K562 (cell line): Measurements from ENCODE around the gene CEACAM18. TPM values are rescaled to one million over a fixed set of nuclear protein-coding genes. Genes with fewer than 3 reads are reported as not detected.

Experiments
- ADNP ChIP-seq: fragments of 200-800 bp; sonication (Bioruptor generic); IDR thresholded peaks from 2 replicates; pipeline ENCODE4 v1.6.1; 2016; ENCODE audit warnings: missing genetic modification characterization, missing compliant biosample characterization
- AFF4 ChIP-seq: sonication (generic); formaldehyde crosslinking; IDR thresholded peaks from 2 replicates; pipeline ENCODE4 v1.8.0; 2023; ENCODE audit warnings: mild to moderate bottlenecking, missing genetic modification reagents
- ARNT ChIP-seq, 2 experiments: fragments of 450-650 bp; IDR thresholded peaks; 2 replicates each; pipeline ENCODE4 v1.6.1; 2016; ENCODE audit warnings: mild to moderate bottlenecking in 1 of 2
- ATF4 ChIP-seq: fragments of 450-650 bp; formaldehyde crosslinking; IDR thresholded peaks from 2 replicates; pipeline ENCODE4 v1.4.0; 2022; ENCODE audit warnings: mild to moderate bottlenecking, moderate library complexity
- ETS2 ChIP-seq: IDR thresholded peaks from 2 replicates; pipeline ENCODE4 v1.6.1; 2016; ENCODE audit warnings: borderline replicate concordance, missing genetic modification characterization, mild to moderate bottlenecking, moderate library complexity, missing compliant biosample characterization; ENCODE audit not compliant: poor library complexity, severe bottlenecking
- ETV1 ChIP-seq: fragments of 450-650 bp; conservative IDR thresholded peaks from 2 replicates; pipeline ENCODE4 v1.6.1; 2016; ENCODE audit warnings: missing genetic modification characterization, control low read depth, low read depth, missing compliant biosample characterization
- HDAC3 ChIP-seq: fragments of 450-650 bp; IDR thresholded peaks from 2 replicates; pipeline ENCODE4 v1.6.1; 2018; ENCODE audit warnings: borderline replicate concordance, mild to moderate bottlenecking, moderate library complexity; ENCODE audit not compliant: partially characterized antibody
- HMG20B ChIP-seq: fragments of 250-450 bp; sonication (Bioruptor Pico); IDR thresholded peaks from 2 replicates; pipeline ENCODE4 v1.5.0; 2021; ENCODE audit warnings: mild to moderate bottlenecking
- NCOA2 ChIP-seq, 2 experiments: fragments of 450-650 bp; IDR thresholded peaks; 2 replicates each; pipeline ENCODE4 v1.6.1; 2018; ENCODE audit warnings: mild to moderate bottlenecking in 2 of 2, moderate library complexity in 1 of 2; ENCODE audit not compliant: partially characterized antibody in 2 of 2
- SMAD3 ChIP-seq: fragments of 450-650 bp; formaldehyde crosslinking; conservative IDR thresholded peaks from 2 replicates; pipeline ENCODE4 v1.4.0; 2020; ENCODE audit warnings: mild to moderate bottlenecking
- SPI1 ChIP-seq: IDR thresholded peaks from 2 replicates; pipeline ENCODE4 v1.6.1; 2011; ENCODE audit warnings: low read depth, low read length, control low read depth, borderline replicate concordance
- ZFPM2 ChIP-seq: fragments of 250-450 bp; sonication (Bioruptor Pico); IDR thresholded peaks from 2 replicates; pipeline ENCODE4 v1.5.1; 2022; ENCODE audit warnings: mild to moderate bottlenecking
- ZNF224 ChIP-seq: sonication (generic); formaldehyde crosslinking; IDR thresholded peaks from 2 replicates; pipeline ENCODE4 v1.8.0; 2022; ENCODE audit warnings: mild to moderate bottlenecking, missing genetic modification reagents
- ZNF592 ChIP-seq: fragments of 450-650 bp; IDR thresholded peaks from 2 replicates; pipeline ENCODE4 v1.6.1; 2017; ENCODE audit warnings: antibody characterized with exemption, mild to moderate bottlenecking
- polyA plus RNA-seq, 8 experiments: library from polyadenylated mRNA; depleted of rRNA in 4 of 8; stranded (reverse) in 5 of 8; unstranded in 3 of 8; fragments of >200 nt; fragmentation: Nextera tagmentation in 2 of 8; fragmentation: Illumina TruSeq in 1 of 8; extraction: Ambion mirVana in 2 of 8; extraction: Trizol in 1 of 8; gene quantifications; 2 replicates each; pipeline versions ENCODE4 v1.2.1 to v1.2.3, GENCODE V29; 2011 to 2014; ENCODE audit warnings: inconsistent platforms in 1 of 8, missing spikeins in 1 of 8
- total RNA-seq, 7 experiments: library from RNA; depleted of rRNA in 6 of 7; stranded (reverse); fragments of >200 nt in 6 of 7; fragmentation: Illumina TruSeq in 2 of 7; extraction: Trizol in 2 of 7; gene quantifications; 2 replicates each; pipeline versions ENCODE4 v1.2.1 to v1.2.3, GENCODE V29; 2011 to 2021; ENCODE audit warnings: low replicate concordance in 1 of 7
- TF ChIP-seq, protein P1 (sequence below), 2 experiments: fragments of 450-650 bp; IDR thresholded peaks; 2 replicates each; pipeline ENCODE4 v1.6.1; 2018; ENCODE audit warnings: mild to moderate bottlenecking in 2 of 2, low read depth in 1 of 2; ENCODE audit not compliant: partially characterized antibody in 2 of 2

CEACAM18 gene
- total and polyA plus RNA-seq, 9 of the 15 experiments (the other 6 are each of a cell fraction or from before 2014, with no cell fraction given): 0.08 to 0.24 (median 0.15) TPM; not detected in 3

GRCh38 chr19:51466723-51467122 is 11.6 kb upstream of the CEACAM18 start (continued):
- TF ChIP-seq, protein P1, sequence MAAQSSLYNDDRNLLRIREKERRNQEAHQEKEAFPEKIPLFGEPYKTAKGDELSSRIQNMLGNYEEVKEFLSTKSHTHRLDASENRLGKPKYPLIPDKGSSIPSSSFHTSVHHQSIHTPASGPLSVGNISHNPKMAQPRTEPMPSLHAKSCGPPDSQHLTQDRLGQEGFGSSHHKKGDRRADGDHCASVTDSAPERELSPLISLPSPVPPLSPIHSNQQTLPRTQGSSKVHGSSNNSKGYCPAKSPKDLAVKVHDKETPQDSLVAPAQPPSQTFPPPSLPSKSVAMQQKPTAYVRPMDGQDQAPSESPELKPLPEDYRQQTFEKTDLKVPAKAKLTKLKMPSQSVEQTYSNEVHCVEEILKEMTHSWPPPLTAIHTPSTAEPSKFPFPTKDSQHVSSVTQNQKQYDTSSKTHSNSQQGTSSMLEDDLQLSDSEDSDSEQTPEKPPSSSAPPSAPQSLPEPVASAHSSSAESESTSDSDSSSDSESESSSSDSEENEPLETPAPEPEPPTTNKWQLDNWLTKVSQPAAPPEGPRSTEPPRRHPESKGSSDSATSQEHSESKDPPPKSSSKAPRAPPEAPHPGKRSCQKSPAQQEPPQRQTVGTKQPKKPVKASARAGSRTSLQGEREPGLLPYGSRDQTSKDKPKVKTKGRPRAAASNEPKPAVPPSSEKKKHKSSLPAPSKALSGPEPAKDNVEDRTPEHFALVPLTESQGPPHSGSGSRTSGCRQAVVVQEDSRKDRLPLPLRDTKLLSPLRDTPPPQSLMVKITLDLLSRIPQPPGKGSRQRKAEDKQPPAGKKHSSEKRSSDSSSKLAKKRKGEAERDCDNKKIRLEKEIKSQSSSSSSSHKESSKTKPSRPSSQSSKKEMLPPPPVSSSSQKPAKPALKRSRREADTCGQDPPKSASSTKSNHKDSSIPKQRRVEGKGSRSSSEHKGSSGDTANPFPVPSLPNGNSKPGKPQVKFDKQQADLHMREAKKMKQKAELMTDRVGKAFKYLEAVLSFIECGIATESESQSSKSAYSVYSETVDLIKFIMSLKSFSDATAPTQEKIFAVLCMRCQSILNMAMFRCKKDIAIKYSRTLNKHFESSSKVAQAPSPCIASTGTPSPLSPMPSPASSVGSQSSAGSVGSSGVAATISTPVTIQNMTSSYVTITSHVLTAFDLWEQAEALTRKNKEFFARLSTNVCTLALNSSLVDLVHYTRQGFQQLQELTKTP (IDR thresholded peaks at IDR 0.05; ENCODE audit: low read depth in 1 of 2, partially characterized antibody in 2 of 2): peak in 1 of 2 experiments; percentile 11
- TF ChIP-seq SMAD3 (no peak), ATF4 (CRISPR knock-in tag) (no peak), HMG20B (CRISPR knock-in tag) (no peak), ADNP (tag) (no peak), NCOA2 (IDR thresholded peaks at IDR 0.05; ENCODE audit: partially characterized antibody in 2 of 2) (no peak), HDAC3 (no peak), ARNT (IDR thresholded peaks at IDR 0.05) (no peak), ETS2 (tag) (no peak), ZFPM2 (CRISPR knock-in tag) (no peak), SPI1 (peak; percentile 59; the same call in 1 of the 2 replicates), AFF4 (CRISPR knock-in tag) (no peak), ETV1 (tag) (peak; percentile 48), ZNF224 (CRISPR knock-in tag) (no peak), ZNF592 (peak; percentile 40; the same call in 1 of the 2 replicates)
